HG03575 (cell line): Measurements from ENCODE around the gene HDAC9.
"Not testable (repeated sequence)": the region's sequence is repeated elsewhere in the genome, so short reads cannot be mapped to it uniquely, and the experiment has no call there.

Source experiments
- ATAC-seq: cut with Tn5 transposase; IDR thresholded peaks from one replicate; pipeline ENCODE4 v1.9.1; 2021; ENCODE audit not compliant: unreplicated experiment, insufficient number of reproducible peaks, low FRiP score; ENCODE audit errors: extremely low read depth

HDAC9 gene

DNA sequence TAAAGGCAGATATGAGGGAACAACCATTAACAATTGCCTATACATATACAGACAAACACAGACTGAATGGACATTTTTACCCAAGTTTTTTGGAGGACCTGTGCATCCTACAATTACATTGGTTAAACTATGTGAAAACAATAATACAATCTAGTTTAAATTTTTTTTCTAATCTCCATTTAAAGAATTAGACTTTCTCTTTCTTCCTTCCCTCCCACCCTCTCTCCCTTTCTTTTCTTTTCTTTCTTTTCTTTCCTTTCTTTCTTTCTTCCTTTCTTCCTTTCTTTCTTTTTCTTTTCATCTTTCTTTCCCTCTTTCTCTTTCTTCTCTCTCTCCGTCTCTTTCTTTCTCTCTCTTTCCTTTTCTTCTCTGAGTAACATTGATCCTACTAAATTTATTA, 183.7 kb downstream of the HDAC9 start:
- no peak for ATAC-seq

- no peak for ATAC-seq
Measured at GRCh38 chr7:18680576-18680975, 185.0 kb downstream of the HDAC9 start.

- ATAC-seq = no peak
Measured at GRCh38 chr7:18684916-18685315, 189.4 kb downstream of the HDAC9 start.

GRCh38 chr7:18685971-18686370, 190.4 kb downstream of the HDAC9 start:
- ATAC-seq = no peak

DNA sequence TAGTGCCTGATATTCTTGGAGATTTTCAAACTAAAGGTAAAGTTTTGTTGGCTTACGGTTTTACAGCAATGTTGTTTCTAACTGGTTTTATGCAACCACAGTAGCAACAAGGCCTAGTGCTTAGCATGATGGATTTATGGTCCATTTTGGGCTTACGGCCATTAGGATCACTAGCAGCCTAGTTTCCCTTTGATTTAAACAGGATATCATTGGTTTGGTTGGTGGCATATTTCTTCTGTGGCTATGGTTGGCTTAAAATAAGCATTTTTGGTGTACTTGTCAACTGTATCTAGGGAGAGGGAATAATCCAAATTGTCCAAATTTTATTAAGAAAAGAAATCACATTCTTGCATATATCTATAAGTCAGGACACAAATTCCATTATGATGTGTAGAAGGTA, 194.0 kb downstream of the HDAC9 start:
- ATAC-seq = no peak

- no peak for ATAC-seq
Measured at GRCh38 chr7:18693406-18693805, 197.9 kb downstream of the HDAC9 start.

- no peak for ATAC-seq
Measured at GRCh38 chr7:18693816-18694215, 198.3 kb downstream of the HDAC9 start.

DNA sequence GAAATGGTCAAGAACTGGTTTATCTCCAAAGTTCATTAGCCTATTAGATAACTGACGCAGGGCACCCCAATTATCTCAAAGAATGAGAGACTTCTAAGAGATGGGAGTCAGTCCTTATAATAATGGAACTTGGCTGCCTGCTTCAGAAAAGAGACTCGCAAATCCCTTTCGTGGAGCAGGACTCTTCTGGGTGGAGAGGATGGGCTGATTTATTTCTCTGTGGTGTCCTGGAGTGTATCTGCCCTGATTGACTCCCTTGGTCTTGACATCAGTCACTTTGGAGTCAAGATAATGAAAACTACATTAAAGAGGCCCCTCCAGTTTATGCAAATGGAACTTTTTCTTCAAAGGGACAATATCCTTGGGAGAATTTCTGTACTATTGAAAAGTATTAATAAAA, 198.9 kb downstream of the HDAC9 start:
- no peak for ATAC-seq

GRCh38 chr7:18694911-18695310, 199.4 kb downstream of the HDAC9 start:
- no peak for ATAC-seq

DNA sequence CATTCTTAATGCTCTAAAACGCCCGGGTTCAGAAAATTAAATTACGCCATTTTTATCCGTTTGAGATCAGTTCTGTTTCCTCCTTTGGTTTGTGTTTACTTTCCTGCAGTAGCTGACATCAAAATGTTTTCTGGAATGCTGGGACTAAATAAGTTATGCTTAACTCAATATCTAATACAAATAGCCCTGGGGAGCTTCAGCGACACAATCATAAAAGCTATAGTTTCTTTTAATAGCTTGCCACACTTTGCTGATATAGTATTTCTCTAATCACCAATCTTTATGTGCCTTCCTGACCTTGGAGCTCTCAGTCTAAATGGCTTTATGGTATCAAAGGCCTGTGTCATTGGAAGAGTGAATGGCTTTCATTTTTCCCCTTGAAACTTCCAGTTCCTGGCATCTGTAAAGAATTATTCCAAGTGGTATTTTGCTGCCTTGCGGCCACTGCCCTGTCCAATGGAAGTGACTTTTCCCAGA, 202.7 kb downstream of the HDAC9 start:
- no peak for ATAC-seq

DNA sequence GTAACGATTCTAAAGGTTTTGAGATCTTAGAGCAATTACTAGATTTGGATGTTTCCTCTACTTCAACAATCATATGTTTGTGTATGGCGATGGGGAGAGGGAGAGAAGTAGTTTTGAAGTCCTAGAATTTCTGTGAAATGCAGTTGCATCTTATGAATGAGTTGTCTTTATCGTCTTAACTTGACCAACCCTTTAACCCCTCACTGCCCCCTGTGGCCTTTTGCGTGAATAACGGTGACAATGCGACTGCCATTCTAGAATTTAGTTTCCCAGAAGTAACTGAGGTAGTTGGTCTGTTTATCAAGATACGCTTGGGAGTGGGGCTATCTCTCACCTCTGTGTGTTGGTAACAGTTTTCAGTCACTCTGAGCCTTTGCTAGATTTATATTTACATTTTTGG, 204.6 kb downstream of the HDAC9 start:
- no peak for ATAC-seq

DNA sequence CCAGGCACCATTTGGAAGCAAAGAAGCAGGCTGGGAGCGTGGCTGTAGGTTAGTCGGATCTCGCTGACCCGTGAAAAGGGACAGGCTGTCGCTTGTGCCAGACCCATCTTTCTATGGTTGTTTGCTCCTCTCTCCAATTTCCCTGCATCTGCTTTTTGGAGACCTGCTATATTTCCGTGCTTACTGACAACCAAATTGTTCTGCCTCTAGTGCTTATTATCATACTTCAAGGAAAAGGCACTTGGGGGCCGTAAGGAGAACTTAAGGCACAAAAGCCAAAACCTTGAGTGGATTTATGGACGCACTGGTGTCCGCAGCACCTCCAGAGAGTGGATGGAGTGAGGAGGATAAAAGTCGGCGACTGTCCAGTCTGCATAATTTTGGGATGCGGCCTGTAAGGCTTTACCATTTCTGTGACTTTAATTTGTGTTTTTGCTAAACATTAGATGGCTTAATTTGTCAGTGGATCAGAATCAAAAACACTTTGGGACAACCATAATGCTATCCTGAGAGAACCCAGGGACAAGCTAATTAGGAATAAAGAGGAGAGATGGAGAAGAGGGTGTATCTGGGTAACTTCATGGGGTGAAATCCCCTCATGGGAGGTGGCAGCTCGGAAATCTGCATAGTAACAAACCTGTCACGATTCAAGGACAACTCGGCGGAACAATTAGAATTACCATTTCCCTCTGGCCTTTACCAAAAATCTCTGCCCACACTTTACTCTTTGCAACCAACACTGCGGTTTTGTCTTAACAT, 206.7 kb downstream of the HDAC9 start:
- no peak for ATAC-seq

DNA sequence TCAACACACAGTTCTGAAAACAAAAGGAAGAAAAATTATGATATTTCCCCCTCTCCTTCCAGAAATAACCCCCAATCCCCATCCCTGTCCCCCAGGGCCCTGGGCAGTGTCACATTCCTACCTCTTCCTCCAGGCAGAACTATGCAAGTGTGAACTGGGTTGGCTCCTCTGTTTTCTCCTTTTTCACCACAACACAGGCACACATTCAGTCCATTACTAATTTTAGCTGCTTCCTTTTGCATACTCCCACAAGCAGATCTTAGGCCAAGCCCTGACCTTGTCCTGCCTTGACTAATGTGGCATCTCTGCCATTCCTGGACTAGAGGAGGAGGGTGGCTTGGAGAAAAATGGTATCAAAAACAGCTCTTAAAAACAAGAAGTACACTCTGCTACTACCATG, 208.1 kb downstream of the HDAC9 start:
- no peak for ATAC-seq

DNA sequence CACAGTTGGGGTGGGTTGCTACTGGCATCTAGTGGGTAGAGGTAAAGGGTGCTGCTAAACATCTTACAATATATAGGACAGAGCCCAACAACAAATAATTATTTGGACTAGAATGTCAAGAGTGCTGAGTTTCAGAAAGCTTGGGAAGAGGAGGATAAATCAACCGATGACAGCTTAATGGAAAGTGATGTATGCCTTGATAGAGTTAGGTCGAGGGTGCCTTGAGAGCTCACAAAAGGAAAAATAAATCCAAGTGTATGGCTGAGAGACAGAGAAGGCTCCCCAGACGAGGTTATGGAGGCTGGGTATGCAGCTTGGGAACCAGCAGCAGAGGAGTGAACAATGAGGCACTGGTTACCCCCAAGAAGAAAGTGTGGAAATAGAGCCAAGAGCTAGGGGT, 211.1 kb downstream of the HDAC9 start:
- ATAC-seq = no peak

GRCh38 chr7:18708204-18708603, 212.7 kb downstream of the HDAC9 start:
- ATAC-seq = no peak

- no peak for ATAC-seq
Measured at GRCh38 chr7:18715988-18716387, 220.4 kb downstream of the HDAC9 start.

- no peak for ATAC-seq
Measured at GRCh38 chr7:18721429-18721828, 225.9 kb downstream of the HDAC9 start.

- ATAC-seq = no peak
Measured at GRCh38 chr7:18724318-18724717, 228.8 kb downstream of the HDAC9 start.

- no peak for ATAC-seq
Measured at GRCh38 chr7:18727115-18727870, 231.7 kb downstream of the HDAC9 start.

DNA sequence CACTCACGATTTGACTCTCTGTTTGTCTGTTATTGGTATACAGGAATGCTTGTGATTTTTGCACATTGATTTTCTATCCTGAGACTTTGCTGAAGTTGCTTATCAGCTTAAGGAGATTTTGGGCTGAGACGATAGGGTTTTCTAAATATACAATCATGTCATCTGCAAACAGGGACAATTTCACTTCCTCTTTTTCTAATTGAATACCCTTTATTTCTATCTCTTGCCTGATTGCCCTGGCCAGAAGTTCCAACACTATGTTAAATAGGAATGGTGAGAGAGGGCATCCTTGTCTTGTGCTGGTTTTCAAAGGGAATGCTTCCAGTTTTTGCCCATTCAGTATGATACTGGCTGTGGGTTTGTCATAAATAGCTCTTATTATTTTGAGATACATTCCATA, 240.5 kb downstream of the HDAC9 start:
- not testable (repeated sequence) for ATAC-seq
